Activated CD8-positive, alpha-beta memory T cell treated with anti-CD3 and anti-CD28 coated beads, Interleukin-2, amount 50 U/mL, for 1 hour (primary cell): ENCODE results near the gene AZGP1.
"Not testable (repeated sequence)": the region's sequence is repeated elsewhere in the genome, so short reads cannot be mapped to it uniquely, and the experiment has no call there.

Experiments
- DNase-seq: peaks from one replicate; pipeline ENCODE4 v3.0.0-alpha.2; 2020; ENCODE audit errors: extremely low read depth

Gene AZGP1

DNA sequence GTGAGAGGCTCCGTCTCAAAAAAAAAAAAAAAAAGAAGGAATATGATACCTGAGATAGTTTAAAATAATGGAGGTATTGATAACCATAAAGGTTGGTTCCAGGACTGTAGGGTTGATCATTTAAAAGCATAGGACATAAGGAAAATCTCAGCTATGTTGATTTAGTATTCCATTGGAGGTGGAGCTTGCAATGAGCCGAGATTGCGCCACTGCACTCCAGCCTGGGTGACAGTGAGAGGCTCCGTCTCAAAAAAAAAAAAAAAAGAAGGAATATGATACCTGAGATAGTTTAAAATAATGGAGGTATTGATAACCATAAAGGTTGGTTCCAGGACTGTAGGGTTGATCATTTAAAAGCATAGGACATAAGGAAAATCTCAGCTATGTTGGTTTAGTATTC is 23.2 kb downstream of the AZGP1 start:
- DNase-seq: not testable (repeated sequence)

DNA sequence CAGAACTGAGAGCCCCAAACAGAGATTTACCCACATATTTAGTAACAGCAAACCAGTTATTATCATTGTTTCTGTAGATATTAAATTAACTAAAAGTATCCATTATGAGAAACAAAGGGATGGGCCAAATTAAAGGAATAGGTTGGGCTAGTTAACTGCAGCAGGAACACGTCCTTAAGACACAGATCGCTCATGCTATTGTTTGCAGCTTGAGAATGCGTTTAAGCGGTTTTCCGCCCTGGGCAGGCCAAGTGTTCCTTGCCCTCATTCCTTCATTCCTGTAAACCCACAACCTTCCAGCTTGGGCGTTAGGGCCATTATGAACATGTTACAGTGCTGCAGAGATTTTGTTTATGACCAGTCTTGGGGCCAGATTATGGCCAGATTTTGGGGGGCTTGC is 25.0 kb downstream of the AZGP1 start:
- not testable (repeated sequence) for DNase-seq

DNA sequence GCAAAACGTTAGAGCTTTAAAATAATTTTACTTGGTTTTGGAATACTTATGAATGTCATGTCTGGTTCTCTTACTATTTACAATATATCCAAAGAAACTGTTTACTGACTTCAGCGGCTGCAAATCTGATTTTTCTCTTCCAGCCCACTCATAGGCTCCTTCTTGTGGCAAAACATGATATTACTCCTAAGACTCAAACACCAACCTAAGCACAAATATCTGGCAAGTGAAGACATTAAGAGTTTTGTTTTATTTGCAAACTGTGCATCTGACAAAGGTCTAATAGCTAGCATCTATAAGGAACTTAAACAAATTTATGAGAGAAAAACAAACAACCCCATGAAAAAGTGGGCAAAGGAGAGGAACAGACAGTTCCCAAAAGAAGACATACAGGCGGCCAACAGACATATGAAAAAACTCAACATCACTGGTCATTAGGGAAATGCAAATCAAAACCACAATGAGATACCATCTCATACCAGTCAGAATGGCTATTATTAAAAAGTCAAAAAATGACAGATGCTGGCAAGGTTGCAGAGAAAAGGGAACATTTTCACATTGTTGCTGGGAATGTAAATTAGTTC is 26.1 kb downstream of the AZGP1 start:
- no peak for DNase-seq

DNA sequence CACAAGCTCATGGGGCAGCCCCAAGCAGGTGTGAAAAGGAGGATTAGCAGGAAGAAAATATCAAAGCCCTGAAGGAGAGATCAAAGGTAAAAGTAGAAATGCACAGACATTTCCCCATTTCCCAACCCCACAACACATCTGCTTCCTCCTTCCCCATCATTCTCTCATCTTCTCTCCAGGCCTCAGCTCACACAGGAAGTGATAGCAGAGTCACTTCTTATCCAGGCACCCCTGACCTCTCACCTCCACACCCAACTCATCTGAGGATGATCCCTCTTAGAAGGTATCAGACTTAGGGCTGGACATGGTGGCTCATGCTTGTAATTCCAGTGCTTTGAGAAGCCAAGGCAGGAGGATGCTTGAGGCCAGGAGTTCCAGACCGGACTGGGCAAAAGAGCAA is 28.2 kb downstream of the AZGP1 start:
- DNase-seq: no peak

DNA sequence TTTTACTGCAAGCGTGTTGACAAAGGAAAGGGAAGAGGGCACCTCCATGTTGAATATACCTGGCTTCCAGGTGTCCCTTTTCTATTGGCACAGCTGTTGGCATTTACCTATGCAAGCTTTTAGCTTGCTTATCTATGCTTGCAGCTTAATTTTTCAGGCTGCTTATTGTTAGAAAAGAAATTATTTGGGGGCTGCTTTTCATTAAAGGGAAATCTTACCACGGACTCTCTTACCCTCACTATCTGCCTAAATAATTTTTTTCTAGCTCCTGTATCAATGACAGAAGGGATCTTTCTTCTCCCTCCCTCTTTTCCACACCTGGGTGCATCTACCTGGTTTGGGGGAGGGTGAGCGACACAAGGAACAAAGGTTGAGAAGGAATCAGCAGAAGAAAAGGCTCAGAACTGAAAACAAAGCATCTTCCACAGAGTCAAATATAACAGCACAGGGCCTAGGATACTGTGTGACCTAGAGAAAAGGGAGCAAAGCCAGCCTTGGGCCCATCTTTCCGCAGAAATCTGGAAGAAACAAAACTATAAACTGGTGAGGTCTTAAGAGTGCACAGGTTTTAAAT is 31.2 kb downstream of the AZGP1 start:
- DNase-seq: no peak

DNA sequence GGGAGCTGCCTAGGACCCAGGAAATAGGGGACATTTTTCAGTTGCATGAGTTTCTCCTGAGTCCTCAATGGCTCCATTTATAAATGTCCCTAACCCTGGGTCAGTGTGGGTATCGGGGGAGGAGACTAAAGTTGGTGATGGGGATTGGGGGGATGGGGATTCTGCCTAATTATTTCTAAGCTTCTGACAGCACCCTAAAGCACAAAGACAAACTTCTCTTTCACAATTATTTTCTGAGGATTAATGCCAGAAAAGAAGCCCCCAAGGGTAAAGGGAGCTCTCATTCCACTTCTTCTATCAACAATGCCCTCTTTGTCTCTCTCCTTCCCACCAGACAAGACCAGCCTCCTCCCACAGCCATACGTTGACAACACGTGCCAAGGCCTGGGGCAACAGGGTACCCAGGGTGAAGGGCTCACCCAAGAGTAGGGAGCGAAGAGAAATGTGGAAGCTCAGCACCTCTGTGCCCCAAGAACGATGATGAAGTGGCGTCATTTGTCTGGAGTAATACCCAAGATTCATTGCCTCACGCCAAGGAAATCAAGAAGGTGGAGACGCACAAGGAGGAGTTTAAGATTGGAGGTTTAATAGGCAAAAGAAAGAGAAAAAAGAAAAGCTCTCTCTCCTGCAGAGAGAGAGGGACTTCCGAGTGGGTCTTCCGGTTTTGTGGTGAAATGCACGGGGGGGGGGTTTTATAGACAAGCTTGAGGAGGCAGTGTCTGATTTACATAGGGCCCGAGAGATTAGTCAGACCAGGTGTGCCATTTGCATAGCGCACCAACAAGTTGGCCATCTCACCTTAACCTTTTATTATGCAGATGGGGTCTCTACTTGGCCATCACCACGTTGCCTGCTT is 32.0 kb downstream of the AZGP1 start:
- DNase-seq: no peak

DNA sequence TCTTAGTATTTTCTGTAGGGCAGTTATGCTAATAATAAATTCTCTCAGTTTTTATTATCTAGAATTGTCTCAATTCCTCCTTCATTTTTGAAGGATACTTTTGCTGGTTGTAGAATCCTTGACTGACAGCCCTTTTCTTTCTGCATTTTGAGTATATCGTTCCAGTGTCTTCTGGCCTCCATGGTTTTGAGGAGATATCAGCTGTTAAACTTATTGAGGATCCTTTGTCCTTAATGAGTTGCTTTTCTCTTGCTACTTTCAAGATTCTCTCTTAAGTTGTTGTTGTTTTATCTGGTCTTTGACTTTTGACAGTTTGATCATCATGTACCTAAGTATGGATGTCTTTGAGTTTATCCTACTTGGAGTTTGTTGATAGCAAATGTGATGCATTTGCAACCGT is 37.5 kb downstream of the AZGP1 start:
- DNase-seq: no peak

DNA sequence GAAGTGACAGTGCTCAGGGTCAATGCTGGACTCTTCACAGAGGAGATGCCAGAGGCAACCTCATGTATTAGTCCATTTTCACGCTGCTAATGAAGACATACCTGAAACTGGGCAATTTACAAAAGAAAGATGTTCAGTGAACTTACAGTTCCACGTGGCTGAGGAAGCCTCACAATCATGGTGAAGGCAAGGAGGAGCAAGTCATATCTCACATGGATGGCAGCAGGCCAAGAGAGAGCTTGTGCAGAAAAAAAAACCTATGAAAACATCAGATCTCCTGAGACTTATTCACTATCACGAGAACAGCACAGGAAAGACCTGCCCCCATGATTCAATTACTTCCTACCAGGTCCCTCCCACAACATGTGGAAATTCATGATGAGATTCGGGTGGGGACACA is 40.8 kb downstream of the AZGP1 start:
- not testable (repeated sequence) for DNase-seq

DNA sequence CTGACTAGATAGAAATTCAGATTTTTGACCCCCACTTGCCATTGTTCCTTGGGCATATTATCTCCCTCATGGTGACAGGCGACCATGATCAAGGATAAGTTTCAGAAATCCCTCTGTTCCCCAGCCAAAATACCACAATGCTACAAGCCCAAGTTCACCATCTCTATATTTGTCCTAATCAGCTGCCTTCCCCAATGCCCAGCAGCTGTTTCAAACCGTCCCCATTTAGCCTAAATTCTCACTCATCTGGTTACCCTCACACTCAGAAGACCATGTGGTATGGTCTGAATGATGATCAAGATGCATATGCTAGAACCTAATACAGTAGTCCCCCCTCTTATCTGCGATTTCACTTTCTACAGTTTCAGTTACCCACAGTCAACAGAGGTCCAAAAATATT is 45.5 kb downstream of the AZGP1 start:
- DNase-seq: no peak

DNA sequence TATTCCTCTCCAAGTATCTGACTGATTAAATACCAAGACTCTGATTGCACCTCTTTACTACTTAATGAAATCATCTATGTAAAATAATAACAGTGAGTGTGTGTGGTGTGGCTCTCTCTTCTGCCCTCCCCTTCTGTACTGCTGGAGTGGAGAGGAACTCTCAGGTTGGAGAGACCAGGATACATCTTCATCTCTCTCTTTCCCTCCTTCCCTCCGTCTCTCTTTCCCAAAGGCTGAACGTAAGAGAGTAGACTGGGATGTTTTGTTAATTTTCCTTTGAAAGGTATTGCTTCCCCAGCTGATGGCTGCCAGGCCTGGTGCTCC is 46.1 kb downstream of the AZGP1 start:
- DNase-seq: no peak

DNA sequence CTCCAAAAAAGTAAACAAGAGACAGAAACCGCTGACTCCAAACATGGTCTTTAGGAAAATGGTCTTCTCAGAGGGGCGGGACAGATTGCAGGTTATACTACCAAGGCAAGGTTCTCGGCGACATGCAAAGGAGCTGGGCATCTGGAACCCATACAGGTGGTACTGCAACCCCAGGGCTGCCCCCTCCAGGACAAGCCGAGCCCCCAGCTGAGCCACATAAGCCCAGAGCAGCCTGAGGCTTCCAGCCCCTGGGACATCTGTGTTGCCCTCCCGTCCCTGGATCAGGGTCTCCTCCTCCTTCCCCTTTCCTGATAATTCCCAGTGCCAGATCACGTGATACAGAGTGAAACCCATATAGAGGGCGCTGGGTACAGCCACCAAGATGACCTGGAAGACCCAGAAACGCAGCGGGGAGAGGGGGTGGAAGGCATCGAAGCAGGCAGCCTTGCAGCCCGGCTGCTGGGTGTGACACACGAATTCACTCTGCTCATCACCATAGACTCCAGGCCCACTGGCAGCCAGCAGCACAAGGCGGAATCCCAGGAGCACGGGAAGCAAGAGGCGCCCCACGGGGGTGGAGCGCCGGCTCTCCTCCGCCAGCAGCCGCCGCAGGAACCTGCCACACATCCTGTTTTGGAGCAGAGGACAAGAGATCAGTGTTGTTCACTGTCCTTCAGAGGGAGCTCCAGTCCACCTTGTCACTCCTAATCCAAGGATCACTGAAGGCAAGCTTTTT is 46.7 kb downstream of the AZGP1 start, which contains the start of gene GJC3:
GJC3 (minus strand) TSS at position 627 of the 736 bp plus-strand sequence; CDS start at position 627, 0 bp downstream.
- no peak for DNase-seq

DNA sequence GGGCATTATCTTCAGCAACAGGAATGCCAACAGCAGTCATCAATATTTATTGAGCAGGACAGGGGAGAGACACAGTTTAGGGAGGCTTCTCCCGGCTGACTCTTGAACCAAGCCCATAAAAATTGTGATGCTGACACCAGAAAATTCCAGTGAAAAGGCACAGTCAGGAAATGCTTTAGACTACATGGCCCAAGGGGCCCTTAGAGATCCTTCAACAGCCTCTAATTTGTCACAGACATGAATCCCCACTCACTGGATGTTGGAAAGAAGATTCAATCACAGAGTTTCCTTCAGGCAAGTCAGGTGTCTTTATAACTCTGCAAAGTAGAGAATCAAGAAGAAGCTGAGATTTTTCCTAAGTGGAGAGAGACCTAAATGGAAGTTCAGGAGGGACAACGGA is 47.6 kb downstream of the AZGP1 start:
- no peak for DNase-seq

DNA sequence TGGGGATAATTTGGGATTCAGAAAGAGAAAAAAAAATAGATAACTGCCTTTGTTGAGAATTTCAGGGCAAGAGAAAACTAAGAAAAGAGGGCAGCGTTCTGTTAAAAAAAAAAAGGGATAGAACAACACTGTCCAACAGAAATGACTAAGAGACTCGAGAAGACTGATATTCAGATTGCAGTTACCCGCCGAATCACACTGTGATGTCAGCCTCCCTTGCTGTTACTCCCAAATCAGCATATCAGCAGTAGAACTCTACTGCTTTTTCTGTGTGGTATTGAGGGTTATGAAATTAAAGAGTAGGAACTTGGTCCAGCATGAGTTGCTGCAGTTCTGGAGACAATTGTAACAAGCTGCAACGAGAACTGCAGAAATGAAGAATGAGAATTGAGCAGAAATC is 48.3 kb downstream of the AZGP1 start:
- no peak for DNase-seq

DNA sequence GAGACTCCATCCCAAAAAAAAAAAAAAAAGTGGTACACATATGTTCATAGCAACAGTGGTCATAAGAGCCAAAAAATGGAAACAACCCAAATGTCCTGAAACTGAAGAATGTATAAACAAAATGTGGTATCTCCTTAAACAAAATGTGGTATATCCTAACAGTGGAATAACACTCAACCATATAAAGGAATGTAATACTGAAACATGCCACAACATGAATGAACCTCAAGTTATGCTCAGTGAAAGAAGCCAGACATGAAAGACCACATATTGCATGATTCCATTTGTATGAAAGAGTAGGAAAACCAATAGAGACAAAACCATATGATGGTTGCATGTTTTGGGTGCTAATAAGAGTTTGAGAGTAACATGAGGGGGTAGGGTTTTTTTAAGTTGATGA is 49.5 kb downstream of the AZGP1 start:
- DNase-seq: no peak

DNA sequence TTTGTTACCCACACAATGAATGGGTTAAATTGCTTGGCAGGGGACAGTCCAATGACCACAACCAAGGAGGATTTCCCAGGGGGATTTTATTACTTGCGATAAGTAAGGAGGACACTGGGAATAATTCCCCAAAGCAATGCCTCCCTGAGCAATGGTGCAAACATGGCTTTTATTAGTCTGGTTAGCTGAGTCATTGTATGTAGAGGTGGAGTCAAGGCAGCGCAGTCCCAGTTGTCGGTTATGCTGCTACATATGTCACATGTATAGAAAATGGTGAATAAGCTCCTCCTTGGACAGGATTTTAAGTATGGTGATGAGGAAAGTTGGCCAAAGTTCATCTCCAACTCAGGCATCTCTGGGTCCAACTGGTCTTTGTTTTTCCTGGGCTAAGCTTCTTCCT is 52.6 kb downstream of the AZGP1 start:
- no peak for DNase-seq

DNA sequence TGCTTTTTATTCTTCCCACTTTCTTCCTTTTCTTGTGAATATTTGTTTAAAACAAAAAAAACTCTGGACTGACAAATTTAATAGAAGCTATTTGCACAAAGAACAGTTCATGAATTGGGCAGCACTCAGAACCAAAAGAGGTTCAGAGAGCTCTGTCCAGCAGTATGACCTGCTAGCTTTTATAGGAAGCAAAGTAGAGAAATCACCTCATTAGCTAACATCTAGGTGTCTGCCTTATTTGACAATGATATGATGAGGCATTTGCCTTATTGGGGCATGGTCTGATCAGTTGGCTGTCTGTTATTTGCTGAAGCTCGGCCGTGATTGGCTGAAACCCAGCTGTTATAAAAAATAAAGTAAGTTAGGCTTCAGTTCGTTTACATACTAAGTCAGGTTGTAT is 55.7 kb downstream of the AZGP1 start:
- DNase-seq: no peak

DNA sequence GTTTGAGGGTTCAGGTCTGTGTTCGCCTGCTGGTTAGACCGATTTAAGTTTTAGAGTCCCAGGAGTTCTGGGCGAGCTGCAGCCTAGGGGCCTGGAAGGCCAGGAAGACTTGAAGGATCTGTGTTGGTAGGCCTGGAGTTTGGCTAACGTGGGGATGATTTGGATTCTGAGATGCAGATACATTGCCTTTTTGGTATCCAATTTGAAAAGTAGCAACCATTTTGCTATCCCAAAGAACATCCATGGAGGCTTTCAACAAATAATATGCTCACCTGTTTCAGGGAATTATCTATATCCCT is 56.1 kb downstream of the AZGP1 start:
- DNase-seq: no peak

DNA sequence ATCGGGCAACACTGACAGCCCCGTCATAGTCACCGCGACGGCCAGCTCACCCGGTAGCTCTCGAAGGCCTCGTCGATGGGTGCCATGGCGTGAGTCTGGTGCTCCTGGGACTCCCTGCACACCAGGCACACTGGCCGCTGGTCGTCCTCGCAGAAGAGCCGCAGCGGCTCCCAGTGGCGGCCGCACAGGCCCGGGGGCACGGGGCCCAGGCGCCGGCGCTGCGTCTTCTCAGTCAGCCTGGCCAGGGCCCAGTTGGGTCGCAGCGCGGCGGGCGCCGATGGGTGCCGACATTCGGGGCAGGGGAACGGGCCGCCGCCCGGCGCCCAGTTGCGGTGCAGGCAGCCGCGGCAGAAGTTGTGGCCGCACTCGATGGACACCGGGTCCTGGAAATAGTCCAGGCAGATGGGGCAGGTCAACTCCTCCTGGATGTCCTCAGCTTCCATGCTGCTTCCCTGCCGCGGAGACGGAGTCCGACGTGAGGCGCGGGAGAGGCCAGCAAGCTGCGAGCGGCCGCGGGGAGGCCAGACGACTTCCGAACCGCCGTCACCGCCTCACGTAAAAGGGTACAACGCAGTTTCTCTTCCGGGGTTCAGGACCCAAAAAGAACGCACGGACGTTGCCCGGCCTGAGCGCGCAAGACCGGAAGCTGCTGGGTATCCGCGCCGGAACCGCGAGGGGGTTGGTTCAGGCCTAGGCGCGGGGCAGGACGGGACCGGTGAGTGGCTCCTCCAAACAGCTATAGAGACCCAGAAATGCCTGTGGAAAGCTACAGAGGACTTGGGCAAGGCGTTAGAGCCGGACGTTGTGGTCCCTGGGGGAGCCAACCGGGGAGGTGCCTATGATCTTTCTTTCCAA is 56.6 kb downstream of the AZGP1 start, which contains the start of gene TRIM4:
TRIM4 (minus strand) TSS at position 572 of the 855 bp plus-strand sequence; CDS start at position 443, 129 bp downstream.
- peak; percentile 76 for DNase-seq
